Naive thymus-derived CD4-positive, alpha-beta T cell (primary cell): ENCODE results near the gene OLFML2A. TPM values are rescaled to one million over a fixed set of nuclear protein-coding genes. Genes with fewer than 3 reads are reported as not detected.

ENCODE experiments used
- ATAC-seq: fragments of 150-1000 bp; cut with Tn5 transposase; 2 replicates; pipeline ENCODE4 v1.10.0; 2021; ENCODE audit warnings: mild to moderate bottlenecking, moderate library complexity
- CTCF ChIA-PET: fragments of 350-600 bp; sonication (Branson Sonifier 250); formaldehyde crosslinking; loops from one replicate; lab custom pipeline; 2021; ENCODE audit warnings: antibody characterized with exemption; lab: Charles Lee
- POLR2A ChIA-PET: fragments of 350-600 bp; sonication (Branson Sonifier 250); formaldehyde crosslinking; loops from one replicate; lab custom pipeline; 2021; ENCODE audit warnings: antibody characterized with exemption, inconsistent platforms; lab: Charles Lee
- DNase-seq, 9 donors: peaks; one replicate each; pipeline versions ENCODE4 v3.0.0 to v3.0.0-alpha.2; 2020 to 2022; ENCODE audit warnings: mixed read lengths in 1 of 9
- H3K27ac ChIP-seq: one replicate; pipeline ENCODE4 v1.7.0; 2013; ENCODE audit warnings: mild to moderate bottlenecking, low read depth, low read length, moderate library complexity
- H3K27me3 ChIP-seq, 2 donors: one replicate each; pipeline ENCODE4 v1.7.0; 2013; ENCODE audit warnings: low read length in 2 of 2, mild to moderate bottlenecking in 2 of 2, moderate library complexity in 2 of 2; ENCODE audit not compliant: control insufficient read depth in 2 of 2, insufficient read depth in 2 of 2
- H3K36me3 ChIP-seq, 3 experiments: 1 replicate in 2 of 3; 2 replicates in 1 of 3; pipeline ENCODE4 v1.7.0; 2013; ENCODE audit warnings: low read length in 3 of 3, mild to moderate bottlenecking in 3 of 3, moderate library complexity in 1 of 3; ENCODE audit not compliant: insufficient read depth in 3 of 3, control insufficient read depth in 2 of 3
- H3K4me1 ChIP-seq, 2 donors: one replicate each; pipeline ENCODE4 v1.7.0; 2013; ENCODE audit warnings: low read length in 2 of 2, mild to moderate bottlenecking in 2 of 2, moderate library complexity in 1 of 2; ENCODE audit not compliant: control insufficient read depth in 2 of 2, insufficient read depth in 2 of 2
- H3K4me3 ChIP-seq: 2 replicates; pipeline ENCODE4 v1.7.0; 2013; ENCODE audit warnings: mild to moderate bottlenecking, low read length
- H3K9me3 ChIP-seq, 3 experiments: 1 replicate in 2 of 3; 2 replicates in 1 of 3; pipeline ENCODE4 v1.7.0; 2013; ENCODE audit warnings: low read length in 3 of 3; ENCODE audit not compliant: control insufficient read depth in 2 of 3
- H3K27ac Mint-ChIP-seq, 9 donors: one replicate each; pipeline ENCODE4 v1.8.0; 2020 to 2022; ENCODE audit warnings: mixed read lengths in 9 of 9, mild to moderate bottlenecking in 8 of 9, moderate library complexity in 5 of 9, inconsistent platforms in 2 of 9
- H3K27me3 Mint-ChIP-seq, 5 donors: one replicate each; pipeline ENCODE4 v1.8.0; 2021 to 2022; ENCODE audit warnings: mixed read lengths in 5 of 5, mild to moderate bottlenecking in 1 of 5
- H3K36me3 Mint-ChIP-seq, 5 donors: one replicate each; pipeline ENCODE4 v1.8.0; 2020 to 2022; ENCODE audit warnings: mixed read lengths in 5 of 5, mild to moderate bottlenecking in 3 of 5, inconsistent platforms in 1 of 5
- H3K4me1 Mint-ChIP-seq, 7 donors: one replicate each; pipeline ENCODE4 v1.8.0; 2020 to 2022; ENCODE audit warnings: mixed read lengths in 7 of 7, mild to moderate bottlenecking in 3 of 7, inconsistent platforms in 1 of 7
- H3K4me3 Mint-ChIP-seq, 10 donors: one replicate each; pipeline ENCODE4 v1.8.0; 2020 to 2022; ENCODE audit warnings: mild to moderate bottlenecking in 10 of 10, mixed read lengths in 10 of 10, moderate library complexity in 6 of 10, inconsistent platforms in 2 of 10
- H3K9me3 Mint-ChIP-seq, 11 donors: one replicate each; pipeline ENCODE4 v1.8.0; 2020 to 2022; ENCODE audit warnings: mixed read lengths in 11 of 11, mild to moderate bottlenecking in 4 of 11, inconsistent platforms in 1 of 11, moderate library complexity in 1 of 11
- intact Hi-C, 2 donors: fragments of 100-400 bp; cut with micrococcal nuclease; formaldehyde crosslinking; loops; one replicate each; pipeline ENCODE4 v1.15.1; 2023
- polyA plus RNA-seq, 2 donors: library from polyadenylated mRNA; unstranded; fragments of 300-500 nt; fragmentation: Illumina TruSeq; gene quantifications; one replicate each; pipeline ENCODE4 v1.2.3, GENCODE V29; 2021
- total RNA-seq, 6 experiments: library from RNA in 5 of 6; stranded (reverse) in 5 of 6; gene quantifications; 1 replicate in 5 of 6; 2 replicates in 1 of 6; pipeline ENCODE4 v1.2.3 and lab custom pipeline; 2021 to 2026

OLFML2A gene
- total and polyA plus RNA-seq, 7 experiments from 2014 or later, result 0.51 TPM; not detected in 6

DNA sequence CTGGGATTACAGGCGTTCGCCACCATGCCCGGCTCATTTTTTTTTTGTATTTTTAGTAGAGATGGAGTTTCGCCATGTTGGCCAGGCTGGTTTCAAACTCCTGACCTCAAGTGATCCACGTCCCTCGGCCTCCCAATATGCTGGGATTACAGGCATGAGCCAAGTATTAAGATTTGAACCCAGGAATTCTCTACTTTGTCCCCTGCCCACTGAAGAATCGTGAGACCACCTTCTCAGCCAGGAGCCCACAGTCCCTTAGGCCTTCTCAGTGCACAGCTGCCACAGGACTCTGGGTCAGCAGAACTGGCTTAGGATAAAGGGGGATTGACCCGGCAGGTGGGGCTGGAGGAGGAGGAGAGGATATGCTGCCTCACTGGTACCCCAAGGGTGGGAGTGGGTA lies 13.4 kb downstream of the OLFML2A start:
- Histone ChIP-seq H3K4me1 (no peaks in the 10 kb centered on the region), H3K9me3 (no peaks in the 10 kb centered on the region), H3K27ac (no peak overlapping the region), H3K4me3 (no peak overlapping the region), H3K27me3 (no peaks in the 10 kb centered on the region), H3K36me3 (no peaks in the 10 kb centered on the region)
- Mint-ChIP-seq H3K36me3 (no peaks in the 10 kb centered on the region), H3K4me1 (peaks cover 0 to 2% (median 0%) of the 10 kb centered on the region in 7 donors), H3K9me3 (peaks cover 0 to 2% (median 0%) of the 10 kb centered on the region in 11 donors), H3K27ac (no peak overlapping the region), H3K4me3 (no peak overlapping the region), H3K27me3 (peaks cover 7 to 17% (median 10%) of the 10 kb centered on the region in 5 donors)
- intact Hi-C loops, result no loop called here
- ATAC-seq (no peak), DNase-seq (no peak)
- ChIA-PET CTCF (no interaction called here), POLR2A (no interaction called here)

DNA sequence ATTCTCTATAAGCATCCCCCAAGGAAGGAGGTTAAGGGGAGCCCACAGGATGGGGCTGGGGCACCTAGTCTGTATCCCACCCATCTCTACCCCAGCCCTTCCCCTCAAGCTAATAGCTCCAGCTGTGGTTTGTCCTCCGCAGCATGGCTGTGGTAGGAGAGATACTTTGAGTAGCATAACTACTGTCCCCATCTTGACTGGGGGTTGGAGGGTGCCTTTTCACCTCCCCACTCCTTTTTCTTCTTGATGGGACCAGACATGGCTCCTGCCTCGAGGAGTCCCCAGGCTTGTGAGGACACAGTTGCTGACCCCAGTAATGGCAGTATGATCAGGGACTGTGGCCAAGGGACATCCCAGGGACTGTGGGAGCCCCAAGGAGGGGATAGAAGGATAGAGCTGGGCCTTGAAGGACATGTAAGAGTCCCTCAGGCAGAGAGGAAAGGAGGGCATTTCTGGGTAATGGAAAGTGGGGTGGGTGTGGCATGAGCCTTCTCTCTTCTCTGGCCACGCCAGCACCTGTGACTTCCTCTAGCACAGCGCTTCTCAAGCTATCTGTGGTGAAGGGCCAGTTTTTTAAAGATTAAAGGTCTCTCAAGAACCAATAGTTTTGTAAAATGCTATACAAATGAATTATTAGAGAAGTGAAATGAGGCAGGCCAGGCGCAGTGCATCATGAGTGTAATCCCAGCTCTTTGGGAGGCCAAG lies 14.0 kb downstream of the OLFML2A start:
- Mint-ChIP-seq H3K4me3 (no peak overlapping the region), H3K27me3 (peaks cover 7 to 17% (median 9%) of the 10 kb centered on the region in 5 donors), H3K27ac (peak overlapping the region in 1 of 9 donors; percentile 14), H3K4me1 (peaks cover 0 to 2% (median 0%) of the 10 kb centered on the region in 7 donors), H3K9me3 (peaks cover 0 to 2% (median 0%) of the 10 kb centered on the region in 11 donors), H3K36me3 (no peaks in the 10 kb centered on the region)
- Histone ChIP-seq H3K36me3 (no peaks in the 10 kb centered on the region), H3K27me3 (no peaks in the 10 kb centered on the region), H3K27ac (no peak overlapping the region), H3K4me3 (no peak overlapping the region), H3K9me3 (no peaks in the 10 kb centered on the region), H3K4me1 (no peaks in the 10 kb centered on the region)
- CTCF ChIA-PET, result interaction anchor here (0.7 kb wide), 1 partner anchor 342 kb away, joined by 3 read pairs; no protein-coding TSS in a partner anchor
- POLR2A ChIA-PET, result no interaction called here
- DNase-seq, result no peak
- intact Hi-C loops, result no loop called here
- no peak for ATAC-seq

DNA sequence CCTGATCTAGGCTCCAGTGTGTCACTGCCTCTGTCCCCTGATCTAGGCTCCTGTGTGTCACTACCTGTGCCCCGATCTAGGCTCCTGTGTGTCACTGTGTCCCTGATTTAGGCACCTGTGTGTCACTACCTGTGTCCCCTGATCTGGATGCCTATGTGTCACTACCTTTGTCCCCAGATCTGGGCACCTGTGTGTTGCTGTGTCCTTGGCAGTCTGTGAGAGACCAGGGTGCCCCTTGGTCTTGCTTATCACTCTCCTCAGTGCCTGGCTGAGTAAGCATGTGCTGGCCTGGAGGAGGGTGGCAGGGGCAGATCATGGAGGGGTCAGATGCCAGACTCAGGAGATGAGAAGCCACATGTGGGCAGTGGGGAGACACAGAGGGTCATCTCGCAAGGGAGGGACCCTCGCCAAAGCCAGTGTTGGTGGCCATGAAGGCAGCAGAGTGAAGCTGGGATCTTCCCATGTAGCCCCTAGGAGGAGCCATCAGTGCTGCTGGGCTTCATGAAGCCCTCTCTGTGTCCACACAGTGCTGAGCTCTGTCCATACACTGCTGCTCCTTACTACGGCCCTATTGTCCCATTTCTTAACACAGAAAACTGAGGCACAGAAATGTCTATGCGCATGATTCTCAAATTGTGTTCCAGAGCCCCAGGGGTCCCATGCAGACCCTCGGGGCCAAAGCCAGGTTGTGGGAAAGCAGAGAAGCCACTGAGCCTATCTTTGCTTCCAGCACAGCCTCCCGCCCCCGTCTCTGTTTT lies 15.5 kb downstream of the OLFML2A start:
- peaks cover 0 to 2% (median 0%) of the 10 kb centered on the region in 11 donors for H3K9me3 Mint-ChIP-seq
- no peak overlapping the region for H3K27ac Mint-ChIP-seq
- DNase-seq (no peak), ATAC-seq (no peak)
- H3K27me3 Mint-ChIP-seq, result peaks cover 8 to 18% (median 12%) of the 10 kb centered on the region in 5 donors
- no peaks in the 10 kb centered on the region for H3K4me1 ChIP-seq
- CTCF ChIA-PET, result no interaction called here
- H3K27me3 ChIP-seq, result no peaks in the 10 kb centered on the region
- no peaks in the 10 kb centered on the region for H3K36me3 Mint-ChIP-seq
- H3K27ac ChIP-seq, result no peak overlapping the region
- no peak overlapping the region for H3K4me3 Mint-ChIP-seq
- no peaks in the 10 kb centered on the region for H3K36me3 ChIP-seq
- intact Hi-C loops, result no loop called here
- no peak overlapping the region for H3K4me3 ChIP-seq
- POLR2A ChIA-PET, result no interaction called here
- H3K4me1 Mint-ChIP-seq, result peaks cover 0 to 2% (median 0%) of the 10 kb centered on the region in 7 donors
- no peaks in the 10 kb centered on the region for H3K9me3 ChIP-seq

DNA sequence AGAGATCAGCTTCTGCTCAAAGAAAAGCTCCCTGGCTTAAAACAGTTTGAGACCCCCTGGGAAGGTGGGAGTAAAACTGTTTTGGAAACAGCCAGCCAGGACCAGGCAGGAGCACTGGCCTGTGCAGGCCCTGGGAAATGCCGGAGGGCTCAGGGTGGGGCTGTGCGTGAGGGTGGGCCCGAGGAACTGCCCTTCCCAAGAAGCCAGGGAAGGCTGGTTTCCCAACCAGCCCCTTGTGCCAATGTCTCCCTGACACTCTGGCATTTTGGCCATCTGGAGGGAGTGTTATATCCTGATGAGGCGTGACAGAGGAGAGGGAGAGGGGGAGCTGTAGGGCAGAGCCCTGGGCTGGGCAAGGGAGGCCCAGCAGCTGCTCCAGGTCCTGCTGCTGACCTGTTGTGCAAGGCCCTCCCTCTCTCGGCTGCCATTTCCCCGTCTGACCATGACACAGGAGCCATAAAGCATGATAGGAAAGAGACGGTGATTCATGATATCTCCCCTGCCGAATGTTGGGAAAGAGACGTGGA lies 16.1 kb downstream of the OLFML2A start:
- Histone ChIP-seq H3K4me3 (no peak overlapping the region), H3K27me3 (no peaks in the 10 kb centered on the region), H3K36me3 (no peaks in the 10 kb centered on the region), H3K27ac (no peak overlapping the region), H3K9me3 (no peaks in the 10 kb centered on the region), H3K4me1 (no peaks in the 10 kb centered on the region)
- ChIA-PET POLR2A (no interaction called here), CTCF (no interaction called here)
- Mint-ChIP-seq H3K9me3 (peaks cover 0 to 2% (median 0%) of the 10 kb centered on the region in 11 donors), H3K27ac (no peak overlapping the region), H3K36me3 (no peaks in the 10 kb centered on the region), H3K4me1 (peaks cover 0 to 2% (median 0%) of the 10 kb centered on the region in 7 donors), H3K4me3 (no peak overlapping the region), H3K27me3 (peaks cover 11 to 20% (median 17%) of the 10 kb centered on the region in 5 donors)
- ATAC-seq, result no peak
- DNase-seq, result no peak
- intact Hi-C loops, result no loop called here

DNA sequence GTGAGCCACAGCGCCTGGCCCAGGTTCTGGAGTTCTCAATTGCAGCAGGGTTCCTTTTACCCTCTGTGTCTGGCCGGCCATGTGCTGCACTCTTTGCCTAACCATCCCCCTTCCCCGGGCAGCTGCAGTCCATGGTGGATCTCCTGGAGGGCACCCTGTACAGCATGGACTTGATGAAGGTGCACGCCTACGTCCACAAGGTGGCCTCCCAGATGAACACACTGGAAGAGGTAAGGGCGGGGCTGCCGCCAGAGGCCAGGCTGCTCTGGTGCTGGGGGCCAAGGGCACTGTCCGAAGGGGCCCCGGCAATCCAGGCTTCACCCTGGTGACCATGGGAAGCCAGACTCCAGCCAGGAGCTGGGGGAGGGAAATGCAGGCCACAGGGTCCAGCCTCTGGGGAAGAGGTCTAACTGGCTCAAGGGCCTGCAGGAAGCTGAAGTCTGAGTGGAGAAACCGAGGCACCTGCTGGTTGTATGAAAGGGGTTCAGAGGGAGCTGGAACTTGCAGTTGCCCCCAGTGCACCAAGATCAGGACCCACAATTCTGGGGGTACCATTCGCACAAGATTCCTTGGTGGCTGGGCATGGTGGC lies 18.1 kb downstream of the OLFML2A start:
- intact Hi-C loops, result no loop called here
- ATAC-seq, result no peak
- H3K27ac Mint-ChIP-seq, result no peak overlapping the region
- ChIA-PET CTCF (no interaction called here), POLR2A (no interaction called here)
- DNase-seq, result no peak
- Histone ChIP-seq H3K9me3 (no peaks in the 10 kb centered on the region), H3K27me3 (no peaks in the 10 kb centered on the region), H3K4me1 (no peaks in the 10 kb centered on the region), H3K27ac (no peak overlapping the region), H3K4me3 (no peak overlapping the region), H3K36me3 (no peaks in the 10 kb centered on the region)
- H3K4me1 Mint-ChIP-seq, result peaks cover 0 to 2% (median 0%) of the 10 kb centered on the region in 7 donors
- H3K9me3 Mint-ChIP-seq, result peaks cover 0 to 2% (median 0%) of the 10 kb centered on the region in 11 donors
- no peak overlapping the region for H3K4me3 Mint-ChIP-seq
- no peaks in the 10 kb centered on the region for H3K36me3 Mint-ChIP-seq
- peaks cover 11 to 25% (median 15%) of the 10 kb centered on the region in 5 donors for H3K27me3 Mint-ChIP-seq

DNA sequence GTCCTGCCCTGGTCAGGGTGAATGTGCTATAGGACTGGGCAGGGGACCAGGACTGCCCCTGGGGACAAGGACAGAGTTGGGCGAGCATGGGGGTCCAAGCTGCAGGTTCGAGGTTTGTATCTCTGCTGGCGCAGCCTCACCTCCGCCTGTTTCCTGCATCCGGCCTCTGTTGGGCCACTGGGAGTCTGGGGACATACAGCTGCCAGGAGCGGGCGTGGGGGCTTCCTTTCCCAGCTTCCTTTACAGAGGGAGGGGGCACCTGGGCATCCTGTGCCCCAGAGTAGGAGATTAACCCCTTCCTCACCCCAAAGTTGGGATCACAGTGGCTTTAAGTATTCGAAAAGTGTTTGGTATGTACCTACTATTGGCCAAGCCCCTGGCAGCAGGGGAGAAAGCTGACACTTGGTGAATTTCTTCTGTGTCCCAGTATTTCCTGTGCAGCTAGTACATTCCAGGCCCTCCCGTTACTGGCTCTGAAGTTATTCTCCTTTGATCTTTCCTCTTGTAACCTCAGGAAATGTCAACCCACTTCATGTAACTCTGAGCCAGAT lies 19.0 kb downstream of the OLFML2A start:
- Histone ChIP-seq H3K27me3 (no peaks in the 10 kb centered on the region), H3K9me3 (no peaks in the 10 kb centered on the region), H3K4me1 (no peaks in the 10 kb centered on the region), H3K36me3 (no peaks in the 10 kb centered on the region), H3K27ac (no peak overlapping the region), H3K4me3 (no peak overlapping the region)
- no peak overlapping the region for H3K27ac Mint-ChIP-seq
- ChIA-PET CTCF (interaction anchor here (0.5 to 1.5 kb wide), 2 partner anchors 47 to 58 kb away, joined by 3 to 7 read pairs; partner anchors contain the start of gene WDR38), POLR2A (no interaction called here)
- ATAC-seq (no peak), DNase-seq (no peak)
- peaks cover 0 to 1% (median 0%) of the 10 kb centered on the region in 7 donors for H3K4me1 Mint-ChIP-seq
- no peak overlapping the region for H3K4me3 Mint-ChIP-seq
- intact Hi-C loops, result no loop called here
- peaks cover 12 to 25% (median 15%) of the 10 kb centered on the region in 5 donors for H3K27me3 Mint-ChIP-seq
- peaks cover 0 to 2% (median 0%) of the 10 kb centered on the region in 11 donors for H3K9me3 Mint-ChIP-seq
- no peaks in the 10 kb centered on the region for H3K36me3 Mint-ChIP-seq
